ENCODE results near the gene SRC. TPM values are rescaled to one million over a fixed set of nuclear protein-coding genes. Genes with fewer than 3 reads are reported as not detected.

SRC gene
- total RNA-seq, 2 experiments from 2014 or later = 5.3 to 6.1 TPM

- intact Hi-C loops (cut with micrococcal nuclease) = no loop called here
Observed at GRCh38 chr20:37342231-37343177, 3.4 kb upstream of the SRC start.

DNA sequence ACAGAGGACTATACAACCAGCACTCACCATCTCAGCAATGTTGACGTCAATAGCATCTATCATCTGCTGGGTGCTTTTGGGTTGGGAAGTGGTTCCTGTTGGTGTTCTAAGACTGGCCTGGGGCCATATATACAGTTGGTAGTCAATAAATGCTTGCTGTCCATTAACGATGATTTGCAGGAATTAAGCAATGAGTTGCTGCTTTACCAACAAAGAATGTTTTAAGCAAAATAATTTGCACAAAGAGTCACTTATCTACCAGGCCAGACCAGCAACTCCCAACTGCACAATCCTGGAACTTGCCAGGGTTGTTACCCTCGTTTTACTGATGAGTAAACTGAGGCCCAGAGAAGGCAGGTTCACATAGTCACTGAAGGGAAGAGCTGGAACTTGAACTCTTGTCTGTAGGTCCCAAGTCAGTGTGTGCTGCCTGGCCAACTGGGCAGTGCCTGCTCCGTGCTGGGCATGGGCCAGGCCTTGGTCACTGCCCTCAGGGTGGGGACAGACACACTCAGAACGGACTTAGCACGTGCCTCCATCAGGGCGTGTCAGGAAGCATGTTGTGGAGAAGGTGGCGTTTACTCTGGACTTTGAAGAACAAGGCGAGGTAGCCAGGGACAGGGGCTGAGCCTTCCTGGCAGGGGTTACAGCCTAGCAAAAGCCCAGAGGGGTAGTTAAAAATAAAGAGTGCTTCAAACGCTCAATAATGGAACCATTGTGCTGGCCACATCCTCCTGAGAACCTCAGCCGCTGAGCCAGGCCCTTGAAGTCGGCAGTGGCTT is 2.5 kb upstream of the SRC start:
- H3K4me3 Mint-ChIP-seq = no peak overlapping the region
- no peak for DNase-seq
- no peaks in the 10 kb centered on the region for H3K36me3 Mint-ChIP-seq

More at GRCh38 chr20:37342231-37343177, 3.4 kb upstream of the SRC start:
- CTCF ChIA-PET = no interaction called here
- H3K27ac Mint-ChIP-seq = no peak overlapping the region
- no peak overlapping the region for H3K4me3 Mint-ChIP-seq
- H3K9me3 Mint-ChIP-seq = no peaks in the 10 kb centered on the region
- H3K36me3 Mint-ChIP-seq = no peaks in the 10 kb centered on the region
- H3K27me3 Mint-ChIP-seq = no peaks in the 10 kb centered on the region
- DNase-seq = no peak
- POLR2A ChIA-PET = no interaction called here
- H3K4me1 Mint-ChIP-seq (ENCODE audit: low read depth) = peaks cover 8% of the 10 kb centered on the region

GRCh38 chr20:37343994-37344355 is 2.0 kb upstream of the SRC start:
- no peak for DNase-seq
- Mint-ChIP-seq H3K9me3 (no peaks in the 10 kb centered on the region), H3K27ac (no peak overlapping the region), H3K36me3 (no peaks in the 10 kb centered on the region), H3K4me3 (no peak overlapping the region), H3K4me1 (ENCODE audit: low read depth) (peaks cover 13% of the 10 kb centered on the region), H3K27me3 (no peaks in the 10 kb centered on the region)
- POLR2A ChIA-PET = no interaction called here
- CTCF ChIA-PET = interaction anchor here (0.6 to 2.0 kb wide), 3 partner anchors 41 to 166 kb away, joined by 3 to 8 read pairs (median 3); no protein-coding TSS in a partner anchor
- intact Hi-C loops (cut with micrococcal nuclease) = no loop called here

More for the DNA sequence above, 2.5 kb upstream of the SRC start:
- H3K4me1 Mint-ChIP-seq (ENCODE audit: low read depth) = peaks cover 13% of the 10 kb centered on the region
- H3K27me3 Mint-ChIP-seq = no peaks in the 10 kb centered on the region
- no peak overlapping the region for H3K27ac Mint-ChIP-seq
- POLR2A ChIA-PET = no interaction called here
- CTCF ChIA-PET = interaction anchor here (1.0 to 2.0 kb wide), 2 partner anchors 42 to 165 kb away, joined by 3 to 8 read pairs; no protein-coding TSS in a partner anchor
- H3K9me3 Mint-ChIP-seq = no peaks in the 10 kb centered on the region
- intact Hi-C loops (cut with micrococcal nuclease) = no loop called here

DNA sequence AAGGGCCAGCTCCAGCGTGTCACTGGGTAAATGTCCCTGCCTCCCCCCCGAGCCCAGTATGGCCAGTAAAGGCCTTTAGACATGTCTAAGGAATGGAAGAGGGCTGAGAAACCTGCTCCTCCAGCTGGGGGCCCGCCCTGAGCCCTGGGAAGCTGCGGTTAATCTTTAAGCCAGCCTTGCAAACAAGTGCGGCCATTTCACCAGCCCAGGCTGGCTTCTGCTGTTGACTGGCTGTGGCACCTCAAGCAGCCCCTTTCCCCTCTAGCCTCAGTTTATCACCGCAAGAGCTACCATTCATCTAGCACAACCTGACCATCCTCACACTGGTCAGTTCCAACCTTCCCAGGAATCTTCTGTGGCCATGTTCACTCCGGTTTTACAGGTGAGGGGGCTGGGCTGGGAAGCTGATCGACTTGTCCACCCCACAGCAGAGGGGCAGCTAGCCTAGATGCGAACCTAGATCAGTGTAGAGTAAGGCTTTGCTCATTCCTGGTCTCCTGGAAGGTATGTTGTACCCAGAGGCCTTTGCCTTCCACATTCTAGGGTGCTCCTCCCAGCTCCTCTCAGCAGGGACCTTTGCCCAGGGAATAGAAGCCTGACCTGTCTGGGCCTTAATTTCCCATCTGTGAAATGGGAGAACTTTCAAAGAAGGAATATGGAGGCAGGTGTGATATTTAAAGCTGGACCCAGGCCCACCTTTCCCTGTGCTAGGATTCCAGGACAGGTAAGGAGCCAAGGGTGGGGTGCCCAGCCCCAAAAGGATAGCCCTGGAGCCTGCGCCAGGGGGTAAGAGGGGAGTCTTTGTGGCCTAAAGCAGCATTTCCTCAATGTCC is 1.2 kb upstream of the SRC start:
- DNase-seq = no peak
- ChIA-PET POLR2A (interaction anchor here (0.8 kb wide), 1 partner anchor 8 kb away, joined by 3 read pairs; no protein-coding TSS in a partner anchor), CTCF (interaction anchor here (0.6 to 2.0 kb wide), 3 partner anchors 40 to 166 kb away, joined by 3 to 8 read pairs (median 3); no protein-coding TSS in a partner anchor)
- no peaks in the 10 kb centered on the region for H3K36me3 Mint-ChIP-seq
- H3K9me3 Mint-ChIP-seq = no peaks in the 10 kb centered on the region
- peak overlapping the region; percentile 59 for H3K4me3 Mint-ChIP-seq
- no peaks in the 10 kb centered on the region for H3K27me3 Mint-ChIP-seq
- H3K4me1 Mint-ChIP-seq (ENCODE audit: low read depth) = peaks cover 13% of the 10 kb centered on the region
- intact Hi-C loops (cut with micrococcal nuclease) = no loop called here
- no peak overlapping the region for H3K27ac Mint-ChIP-seq

DNA sequence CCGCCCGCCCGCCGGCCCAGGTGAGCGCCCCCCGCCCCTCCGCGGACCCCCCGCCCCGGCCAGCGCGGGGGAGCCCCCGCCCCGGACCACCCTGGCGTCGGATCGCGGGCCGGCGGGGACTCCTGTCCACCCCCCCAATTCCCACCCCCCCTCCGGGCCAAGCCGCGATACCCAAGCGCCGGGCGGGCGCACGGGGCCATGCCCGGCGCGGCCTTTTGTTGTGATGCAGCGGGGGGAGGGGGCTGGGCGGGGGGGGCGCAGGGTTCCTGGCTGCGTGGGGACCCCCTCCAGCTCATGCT is 245 bp downstream of the SRC start:
- peaks cover 13% of the 10 kb centered on the region for H3K4me1 Mint-ChIP-seq (ENCODE audit: low read depth)
- H3K27me3 Mint-ChIP-seq = no peaks in the 10 kb centered on the region
- no peaks in the 10 kb centered on the region for H3K36me3 Mint-ChIP-seq
- intact Hi-C loops (cut with micrococcal nuclease) = no loop called here
- ChIA-PET CTCF (interaction anchor here (0.6 kb wide), 1 partner anchor 78 kb away, joined by 3 read pairs; no protein-coding TSS in a partner anchor), POLR2A (no interaction called here)
- H3K9me3 Mint-ChIP-seq = no peaks in the 10 kb centered on the region
- H3K4me3 Mint-ChIP-seq = no peak overlapping the region
- DNase-seq = no peak
- H3K27ac Mint-ChIP-seq = no peak overlapping the region

- CTCF ChIA-PET = interaction anchor here (0.6 kb wide), 1 partner anchor 79 kb away, joined by 3 read pairs; no protein-coding TSS in a partner anchor
- Mint-ChIP-seq H3K36me3 (no peaks in the 10 kb centered on the region), H3K9me3 (no peaks in the 10 kb centered on the region), H3K27me3 (no peaks in the 10 kb centered on the region), H3K4me1 (ENCODE audit: low read depth) (peaks cover 13% of the 10 kb centered on the region), H3K4me3 (peak overlapping the region; percentile 23), H3K27ac (no peak overlapping the region)
- intact Hi-C loops (cut with micrococcal nuclease) = no loop called here
- POLR2A ChIA-PET = no interaction called here
- DNase-seq = no peak
Observed at GRCh38 chr20:37346535-37347346, 801 bp downstream of the SRC start.

GRCh38 chr20:37347347-37347823 is 1.4 kb downstream of the SRC start:
- H3K4me1 Mint-ChIP-seq (ENCODE audit: low read depth) = peaks cover 13% of the 10 kb centered on the region
- no peak overlapping the region for H3K4me3 Mint-ChIP-seq
- DNase-seq = no peak
- no peaks in the 10 kb centered on the region for H3K36me3 Mint-ChIP-seq
- intact Hi-C loops (cut with micrococcal nuclease) = no loop called here
- H3K27me3 Mint-ChIP-seq = no peaks in the 10 kb centered on the region
- H3K27ac Mint-ChIP-seq = no peak overlapping the region
- POLR2A ChIA-PET = no interaction called here
- CTCF ChIA-PET = interaction anchor here (1.7 kb wide), 1 partner anchor 77 kb away, joined by 4 read pairs; no protein-coding TSS in a partner anchor
- H3K9me3 Mint-ChIP-seq = no peaks in the 10 kb centered on the region

DNA sequence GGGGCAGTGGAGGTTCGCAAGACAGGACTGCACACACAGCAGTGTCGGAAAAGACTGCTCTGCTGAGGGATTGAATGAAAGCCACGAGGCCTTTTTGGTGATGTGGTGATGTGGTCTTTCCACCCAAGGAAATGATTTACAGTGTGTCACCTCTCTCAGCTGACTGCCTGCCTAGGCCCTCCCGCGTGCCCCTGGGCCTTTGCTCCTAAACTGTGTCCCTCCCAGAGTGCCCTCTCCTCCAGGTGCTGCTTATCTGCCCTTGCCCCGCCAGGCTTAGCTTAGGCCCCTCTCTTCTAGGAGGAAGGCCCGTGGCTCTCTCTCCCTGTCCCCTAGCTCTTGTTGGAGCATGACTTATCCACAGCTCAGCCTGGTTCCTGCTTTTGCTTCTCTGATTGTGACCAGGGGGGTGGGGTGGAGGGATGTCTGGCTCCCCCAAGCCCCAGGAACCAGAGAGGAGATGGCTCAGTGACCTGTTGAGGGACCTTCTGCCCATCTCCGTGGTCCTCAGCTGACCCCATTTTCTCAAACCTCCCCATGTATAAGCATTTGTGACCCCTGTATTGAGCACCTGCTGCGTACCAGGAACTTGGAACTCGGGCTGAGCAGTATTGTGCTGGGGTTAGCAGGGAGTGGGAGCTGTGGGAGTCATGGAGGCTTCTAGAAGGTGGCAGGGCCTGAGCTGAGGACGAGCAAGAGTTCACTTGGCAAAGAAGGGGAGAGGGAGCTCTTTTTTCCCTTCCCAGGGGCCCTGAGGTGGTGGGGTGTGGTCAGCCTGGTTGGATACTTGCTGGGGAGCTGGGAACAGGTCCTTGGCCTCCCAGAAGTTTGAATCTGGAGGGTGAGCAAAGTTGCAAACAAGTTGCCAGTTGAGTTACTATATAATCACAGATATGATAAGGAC is 2.2 kb downstream of the SRC start:
- Mint-ChIP-seq H3K27me3 (no peaks in the 10 kb centered on the region), H3K4me1 (ENCODE audit: low read depth) (peaks cover 13% of the 10 kb centered on the region), H3K36me3 (no peaks in the 10 kb centered on the region), H3K4me3 (no peak overlapping the region), H3K27ac (no peak overlapping the region), H3K9me3 (no peaks in the 10 kb centered on the region)
- ChIA-PET CTCF (interaction anchor here (0.7 to 1.7 kb wide), 3 partner anchors 26 to 78 kb away, joined by 3 to 4 read pairs (median 3); no protein-coding TSS in a partner anchor), POLR2A (no interaction called here)
- peak; percentile 43 for DNase-seq
- intact Hi-C loops (cut with micrococcal nuclease) = no loop called here

- intact Hi-C loops (cut with micrococcal nuclease) = no loop called here
- Mint-ChIP-seq H3K36me3 (no peaks in the 10 kb centered on the region), H3K4me3 (no peak overlapping the region), H3K9me3 (no peaks in the 10 kb centered on the region), H3K27ac (no peak overlapping the region), H3K4me1 (ENCODE audit: low read depth) (peaks cover 13% of the 10 kb centered on the region), H3K27me3 (no peaks in the 10 kb centered on the region)
- ChIA-PET POLR2A (no interaction called here), CTCF (interaction anchor here (1.3 to 1.7 kb wide), 2 partner anchors 36 to 79 kb away, joined by 3 to 4 read pairs; no protein-coding TSS in a partner anchor)
- DNase-seq = no peak
Observed at GRCh38 chr20:37348792-37349516, 3.0 kb downstream of the SRC start.

All from activated CD4-positive, alpha-beta memory T cell treated with anti-CD3 and anti-CD28 coated beads for 36 hours (primary cell).